Measurements from ENCODE around the gene SNAI1.

Gene SNAI1

GRCh38 chr20:50015993-50016770, 33.4 kb downstream of the SNAI1 start:
- Histone ChIP-seq H3K4me1 (ENCODE audit: insufficient read depth, low read length) (peaks cover 12% of the 10 kb centered on the region), H3K36me3 (ENCODE audit: insufficient read depth, low read length) (no peaks in the 10 kb centered on the region), H2AFZ (ENCODE audit: low read depth, low read length) (no peak overlapping the region), H3K27me3 (ENCODE audit: insufficient read depth, low read length) (no peaks in the 10 kb centered on the region), H3K4me3 (ENCODE audit: low read length) (no peak overlapping the region), H3K9me3 (ENCODE audit: low read length) (no peaks in the 10 kb centered on the region)

- peaks cover 12% of the 10 kb centered on the region for H3K4me1 ChIP-seq (ENCODE audit: insufficient read depth, low read length)
- no peaks in the 10 kb centered on the region for H3K9me3 ChIP-seq (ENCODE audit: low read length)
- no peaks in the 10 kb centered on the region for H3K27me3 ChIP-seq (ENCODE audit: insufficient read depth, low read length)
- H2AFZ ChIP-seq (ENCODE audit: low read depth, low read length) = no peak overlapping the region
- no peak overlapping the region for H3K4me3 ChIP-seq (ENCODE audit: low read length)
- no peaks in the 10 kb centered on the region for H3K36me3 ChIP-seq (ENCODE audit: insufficient read depth, low read length)
These were observed 34.4 kb downstream of the SNAI1 start for GRCh38 chr20:50017160-50017559.

GRCh38 chr20:50017576-50018248, 34.9 kb downstream of the SNAI1 start:
- Histone ChIP-seq H3K27me3 (ENCODE audit: insufficient read depth, low read length) (no peaks in the 10 kb centered on the region), H3K4me3 (ENCODE audit: low read length) (no peak overlapping the region), H3K9me3 (ENCODE audit: low read length) (no peaks in the 10 kb centered on the region), H3K36me3 (ENCODE audit: insufficient read depth, low read length) (no peaks in the 10 kb centered on the region), H3K4me1 (ENCODE audit: insufficient read depth, low read length) (peaks cover 12% of the 10 kb centered on the region), H2AFZ (ENCODE audit: low read depth, low read length) (no peak overlapping the region)

- no peaks in the 10 kb centered on the region for H3K9me3 ChIP-seq (ENCODE audit: low read length)
- no peaks in the 10 kb centered on the region for H3K27me3 ChIP-seq (ENCODE audit: insufficient read depth, low read length)
- H3K4me3 ChIP-seq (ENCODE audit: low read length) = no peak overlapping the region
- peaks cover 12% of the 10 kb centered on the region for H3K4me1 ChIP-seq (ENCODE audit: insufficient read depth, low read length)
- no peaks in the 10 kb centered on the region for H3K36me3 ChIP-seq (ENCODE audit: insufficient read depth, low read length)
- no peak overlapping the region for H2AFZ ChIP-seq (ENCODE audit: low read depth, low read length)
These were observed 36.9 kb downstream of the SNAI1 start for GRCh38 chr20:50019466-50020256.

- H3K27me3 ChIP-seq (ENCODE audit: insufficient read depth, low read length) = no peaks in the 10 kb centered on the region
- no peaks in the 10 kb centered on the region for H3K9me3 ChIP-seq (ENCODE audit: low read length)
- H3K4me3 ChIP-seq (ENCODE audit: low read length) = no peak overlapping the region
- no peak overlapping the region for H2AFZ ChIP-seq (ENCODE audit: low read depth, low read length)
- H3K4me1 ChIP-seq (ENCODE audit: insufficient read depth, low read length) = peaks cover 12% of the 10 kb centered on the region
- no peaks in the 10 kb centered on the region for H3K36me3 ChIP-seq (ENCODE audit: insufficient read depth, low read length)
These were observed 37.5 kb downstream of the SNAI1 start for GRCh38 chr20:50020288-50020687.

- Histone ChIP-seq H3K9me3 (ENCODE audit: low read length) (no peaks in the 10 kb centered on the region), H3K36me3 (ENCODE audit: insufficient read depth, low read length) (no peaks in the 10 kb centered on the region), H3K4me3 (ENCODE audit: low read length) (no peak overlapping the region), H3K4me1 (ENCODE audit: insufficient read depth, low read length) (no peaks in the 10 kb centered on the region), H2AFZ (ENCODE audit: low read depth, low read length) (no peak overlapping the region), H3K27me3 (ENCODE audit: insufficient read depth, low read length) (no peaks in the 10 kb centered on the region)
These were observed 39.9 kb downstream of the SNAI1 start for GRCh38 chr20:50022676-50023075.

- Histone ChIP-seq H3K4me1 (ENCODE audit: insufficient read depth, low read length) (no peaks in the 10 kb centered on the region), H3K27me3 (ENCODE audit: insufficient read depth, low read length) (no peaks in the 10 kb centered on the region), H3K36me3 (ENCODE audit: insufficient read depth, low read length) (no peaks in the 10 kb centered on the region), H2AFZ (ENCODE audit: low read depth, low read length) (no peak overlapping the region), H3K4me3 (ENCODE audit: low read length) (no peak overlapping the region), H3K9me3 (ENCODE audit: low read length) (no peaks in the 10 kb centered on the region)
These were observed 40.5 kb downstream of the SNAI1 start for GRCh38 chr20:50023116-50023805.

GRCh38 chr20:50026746-50027575, 44.2 kb downstream of the SNAI1 start:
- Histone ChIP-seq H3K27me3 (ENCODE audit: insufficient read depth, low read length) (no peaks in the 10 kb centered on the region), H3K4me3 (ENCODE audit: low read length) (no peak overlapping the region), H2AFZ (ENCODE audit: low read depth, low read length) (no peak overlapping the region), H3K36me3 (ENCODE audit: insufficient read depth, low read length) (no peaks in the 10 kb centered on the region), H3K9me3 (ENCODE audit: low read length) (no peaks in the 10 kb centered on the region), H3K4me1 (ENCODE audit: insufficient read depth, low read length) (no peaks in the 10 kb centered on the region)

GRCh38 chr20:50027611-50028105, 44.9 kb downstream of the SNAI1 start:
- Histone ChIP-seq H3K4me3 (ENCODE audit: low read length) (no peak overlapping the region), H3K36me3 (ENCODE audit: insufficient read depth, low read length) (no peaks in the 10 kb centered on the region), H2AFZ (ENCODE audit: low read depth, low read length) (no peak overlapping the region), H3K27me3 (ENCODE audit: insufficient read depth, low read length) (peaks cover 4% of the 10 kb centered on the region), H3K9me3 (ENCODE audit: low read length) (no peaks in the 10 kb centered on the region), H3K4me1 (ENCODE audit: insufficient read depth, low read length) (no peaks in the 10 kb centered on the region)

- Histone ChIP-seq H3K36me3 (ENCODE audit: insufficient read depth, low read length) (no peaks in the 10 kb centered on the region), H3K4me3 (ENCODE audit: low read length) (no peak overlapping the region), H3K27me3 (ENCODE audit: insufficient read depth, low read length) (peaks cover 4% of the 10 kb centered on the region), H2AFZ (ENCODE audit: low read depth, low read length) (no peak overlapping the region), H3K4me1 (ENCODE audit: insufficient read depth, low read length) (no peaks in the 10 kb centered on the region), H3K9me3 (ENCODE audit: low read length) (no peaks in the 10 kb centered on the region)
These were observed 46.4 kb downstream of the SNAI1 start for GRCh38 chr20:50029083-50029696.

GRCh38 chr20:50029697-50030461, 47.1 kb downstream of the SNAI1 start:
- Histone ChIP-seq H3K4me1 (ENCODE audit: insufficient read depth, low read length) (no peaks in the 10 kb centered on the region), H3K27me3 (ENCODE audit: insufficient read depth, low read length) (peaks cover 4% of the 10 kb centered on the region), H3K36me3 (ENCODE audit: insufficient read depth, low read length) (no peaks in the 10 kb centered on the region), H2AFZ (ENCODE audit: low read depth, low read length) (no peak overlapping the region), H3K9me3 (ENCODE audit: low read length) (no peaks in the 10 kb centered on the region), H3K4me3 (ENCODE audit: low read length) (no peak overlapping the region)
